DND-41 (cell line): ENCODE measurements around the gene HPCAL1.

Source experiments
- CTCF ChIP-seq: IDR thresholded peaks from 2 replicates; pipeline ENCODE4 v1.5.1; 2012; ENCODE audit warnings: borderline replicate concordance, low read length, moderate library complexity, mild to moderate bottlenecking; ENCODE audit not compliant: poor library complexity, severe bottlenecking; ENCODE audit errors: extremely low read depth
- EZH2 ChIP-seq: IDR thresholded peaks from 3 replicates; pipeline ENCODE4 v1.6.1; 2012; ENCODE audit warnings: borderline replicate concordance, low read depth, mild to moderate bottlenecking, moderate library complexity, low read length, inconsistent platforms; ENCODE audit not compliant: severe bottlenecking

- no peak for TF ChIP-seq CTCF
- no peak for TF ChIP-seq EZH2
Observed at GRCh38 chr2:10383960-10384734, 81.4 kb downstream of the HPCAL1 start.
